Chondrocyte (in vitro differentiated cells): ENCODE measurements around the gene KLHL24. TPM values are rescaled to one million over a fixed set of nuclear protein-coding genes. Genes with fewer than 3 reads are reported as not detected.

Experiments
- DNase-seq: peaks from one replicate; pipeline ENCODE4 v3.0.0; 2021; ENCODE audit warnings: mixed read lengths, low spot score
- H3K27ac Mint-ChIP-seq: one replicate; pipeline ENCODE4 v1.8.0; 2021; ENCODE audit warnings: mild to moderate bottlenecking, moderate library complexity, mixed read lengths; ENCODE audit not compliant: unreplicated experiment
- H3K27me3 Mint-ChIP-seq: 2 replicates; pipeline ENCODE4 v1.8.0; 2021; ENCODE audit warnings: low read depth, mixed read lengths
- H3K36me3 Mint-ChIP-seq: 2 replicates; pipeline ENCODE4 v1.8.0; 2021; ENCODE audit warnings: low read depth, mixed read lengths
- H3K4me1 Mint-ChIP-seq: 2 replicates; pipeline ENCODE4 v1.8.0; 2021; ENCODE audit warnings: low read depth, mild to moderate bottlenecking, mixed read lengths
- H3K4me3 Mint-ChIP-seq: one replicate; pipeline ENCODE4 v1.8.0; 2021; ENCODE audit warnings: mild to moderate bottlenecking, moderate library complexity, mixed read lengths; ENCODE audit not compliant: unreplicated experiment
- H3K9me3 Mint-ChIP-seq: 2 replicates; pipeline ENCODE4 v1.8.0; 2021; ENCODE audit warnings: low read depth, mixed read lengths
- CTCF ChIP-seq: fragments of 200-600 bp; sonication (generic); IDR thresholded peaks from 2 replicates; pipeline ENCODE4 v1.5.0; 2021; ENCODE audit warnings: antibody characterized with exemption, mild to moderate bottlenecking, moderate library complexity
- total RNA-seq: library from RNA; stranded (reverse); gene quantifications from 3 replicates; pipeline ENCODE4 v1.2.1, GENCODE V29; 2021

The KLHL24 gene
- total RNA-seq, 1 donor from 2014 or later: 55.7 TPM

- Mint-ChIP-seq H3K9me3 (no peaks in the 10 kb centered on the region), H3K4me1 (peaks cover 5% of the 10 kb centered on the region), H3K36me3 (peaks cover 6% of the 10 kb centered on the region), H3K27me3 (no peaks in the 10 kb centered on the region), H3K4me3 (no peak overlapping the region), H3K27ac (no peak overlapping the region)
- no peak for DNase-seq
- no peak for TF ChIP-seq CTCF
Observed at GRCh38 chr3:183644244-183644643, 8.8 kb downstream of the KLHL24 start.

DNA sequence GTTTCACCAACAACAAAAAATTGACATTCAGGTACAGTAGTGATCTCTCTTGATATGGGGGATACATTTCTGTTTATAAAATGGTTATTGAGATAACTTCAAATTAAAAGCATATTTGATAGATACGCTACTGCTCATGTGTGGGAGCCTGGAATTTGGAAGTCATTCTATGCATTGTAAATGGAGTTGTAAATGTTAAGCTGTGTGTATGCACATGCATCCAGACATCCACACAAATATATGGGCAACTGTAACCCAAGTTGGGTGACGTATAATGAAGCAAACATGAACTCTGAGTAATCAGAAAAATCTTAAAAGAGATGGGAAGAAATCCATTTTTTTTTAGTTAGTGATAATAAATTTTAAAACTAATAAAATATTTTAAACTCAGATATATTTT lies 9.8 kb downstream of the KLHL24 start:
- TF ChIP-seq CTCF: no peak
- no peak for DNase-seq
- Mint-ChIP-seq H3K27ac (no peak overlapping the region), H3K36me3 (peaks cover 7% of the 10 kb centered on the region), H3K4me1 (peaks cover 6% of the 10 kb centered on the region), H3K4me3 (no peak overlapping the region), H3K9me3 (no peaks in the 10 kb centered on the region), H3K27me3 (no peaks in the 10 kb centered on the region)

- H3K27ac Mint-ChIP-seq: no peak overlapping the region
- peaks cover 6% of the 10 kb centered on the region for H3K4me1 Mint-ChIP-seq
- H3K27me3 Mint-ChIP-seq: no peaks in the 10 kb centered on the region
- peaks cover 16% of the 10 kb centered on the region for H3K9me3 Mint-ChIP-seq
- peaks cover 32% of the 10 kb centered on the region for H3K36me3 Mint-ChIP-seq
- no peak overlapping the region for H3K4me3 Mint-ChIP-seq
- TF ChIP-seq CTCF: no peak
- no peak for DNase-seq
Observed at GRCh38 chr3:183650554-183650953, 15.1 kb downstream of the KLHL24 start.

DNA sequence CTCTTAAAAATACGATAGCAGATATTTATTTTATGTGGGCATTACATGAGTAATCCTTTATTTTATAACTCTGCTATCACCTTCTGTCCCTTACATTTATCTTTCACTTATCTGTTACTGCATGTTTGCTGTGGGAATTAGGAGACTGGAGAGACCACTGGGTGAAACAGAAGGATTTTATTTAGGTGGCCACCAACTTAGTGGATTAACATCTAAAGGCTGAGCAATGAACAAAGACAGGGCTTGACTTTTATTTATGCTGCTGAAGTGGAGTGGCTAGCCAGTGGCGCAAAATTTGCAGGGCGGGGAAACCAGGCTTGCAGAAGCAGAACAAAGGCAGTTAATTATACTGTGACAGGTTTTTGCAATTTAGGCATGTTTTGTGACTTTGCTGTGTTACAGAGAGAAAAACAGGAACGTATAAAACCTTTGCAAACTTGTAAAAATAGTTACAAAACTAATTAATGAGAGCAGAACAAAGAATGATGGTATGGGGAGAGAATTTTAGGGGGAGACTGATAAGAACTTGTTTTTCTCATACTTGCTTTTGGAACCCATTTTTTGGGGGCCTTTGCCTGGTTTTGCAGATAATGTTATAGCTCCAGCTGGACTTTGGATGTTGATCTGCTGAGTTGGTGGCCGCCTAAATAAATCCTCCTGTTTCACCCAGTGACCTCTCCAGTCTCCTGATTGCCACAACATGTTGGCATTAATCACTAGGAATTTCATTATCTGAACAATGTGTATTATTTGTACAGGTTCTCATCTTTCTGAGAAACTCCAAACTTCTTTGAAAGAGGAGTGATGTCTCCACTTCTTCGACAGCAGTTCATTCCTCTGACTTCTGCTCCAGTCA lies 18.0 kb downstream of the KLHL24 start:
- H3K27ac Mint-ChIP-seq: no peak overlapping the region
- no peak for TF ChIP-seq CTCF
- DNase-seq: no peak

DNA sequence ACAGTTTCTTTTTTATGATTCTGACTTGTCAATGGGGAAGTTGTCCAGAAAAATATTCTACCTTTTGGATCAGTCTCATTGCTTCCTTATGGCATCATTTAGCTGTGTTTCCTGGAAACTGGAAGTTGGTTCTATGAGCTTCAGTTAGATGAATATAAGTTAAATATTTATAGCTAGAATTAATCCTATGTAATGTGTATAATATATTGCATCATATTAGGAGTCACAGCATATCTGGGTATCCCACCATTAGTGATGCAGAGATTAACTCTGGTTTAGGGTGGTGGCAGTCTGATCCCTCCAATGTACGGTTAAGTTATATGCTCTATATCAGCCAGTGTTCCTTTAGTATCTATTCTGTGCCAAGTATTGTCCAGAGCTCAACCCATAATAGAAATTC lies 19.3 kb downstream of the KLHL24 start:
- no peak for DNase-seq
- no peak for TF ChIP-seq CTCF
- Mint-ChIP-seq H3K36me3 (peaks cover 44% of the 10 kb centered on the region), H3K9me3 (peaks cover 16% of the 10 kb centered on the region), H3K4me3 (no peak overlapping the region), H3K4me1 (peaks cover 6% of the 10 kb centered on the region), H3K27ac (no peak overlapping the region), H3K27me3 (no peaks in the 10 kb centered on the region)

More for the DNA sequence above, 18.0 kb downstream of the KLHL24 start:
- Mint-ChIP-seq H3K4me1 (peaks cover 6% of the 10 kb centered on the region), H3K9me3 (peaks cover 16% of the 10 kb centered on the region), H3K27me3 (no peaks in the 10 kb centered on the region), H3K36me3 (peaks cover 39% of the 10 kb centered on the region), H3K4me3 (no peak overlapping the region)
